ENCODE measurements around the gene ANG.
"Not testable (repeated sequence)": the region's sequence is repeated elsewhere in the genome, so short reads cannot be mapped to it uniquely, and the experiment has no call there.

The ANG gene

DNA sequence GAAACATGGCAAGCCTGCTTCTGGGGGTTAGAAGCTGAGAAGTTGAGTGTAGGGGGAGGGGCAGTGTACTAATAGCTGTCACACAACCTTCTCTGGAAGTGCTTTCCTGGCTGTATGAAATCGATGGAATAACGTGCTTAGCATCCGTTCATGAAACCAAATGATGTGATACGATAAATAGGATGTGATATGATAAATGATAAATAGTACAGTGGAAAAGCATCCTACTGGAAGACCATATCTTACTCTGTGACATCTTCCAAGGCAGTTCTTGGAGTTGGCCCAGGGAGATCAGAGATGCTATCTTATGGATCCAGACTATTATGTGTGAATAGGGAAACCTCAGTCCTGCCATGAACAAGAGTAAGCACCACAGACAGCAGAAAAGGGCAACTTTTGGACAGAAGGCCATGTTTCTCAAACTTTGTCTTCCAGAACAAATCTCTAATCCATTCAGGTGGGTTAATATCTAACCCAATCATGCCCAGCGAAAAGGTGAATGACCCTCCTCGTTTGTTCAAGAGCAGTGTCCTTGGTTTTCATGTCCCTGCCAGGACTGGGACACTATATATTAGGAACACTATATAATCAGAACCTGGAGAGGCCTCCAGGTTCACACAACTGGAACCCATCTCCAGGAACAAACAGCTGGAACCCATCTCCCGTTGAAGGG lies at the start of gene ANG:
TSS of gene ANG (plus strand) at position 598 of the 673 bp plus-strand sequence. CDS start 4,801 bp downstream, outside the sequence.
- DNase-seq = no peak

GRCh38 chr14:20641591-20641990 lies 47.0 kb upstream of the ANG start, which contains the start of gene OR6S1:
Gene OR6S1 (minus strand): TSS chr14:20641691. CDS start chr14:20641691, 0 bp downstream.
- no peak for DNase-seq

DNA sequence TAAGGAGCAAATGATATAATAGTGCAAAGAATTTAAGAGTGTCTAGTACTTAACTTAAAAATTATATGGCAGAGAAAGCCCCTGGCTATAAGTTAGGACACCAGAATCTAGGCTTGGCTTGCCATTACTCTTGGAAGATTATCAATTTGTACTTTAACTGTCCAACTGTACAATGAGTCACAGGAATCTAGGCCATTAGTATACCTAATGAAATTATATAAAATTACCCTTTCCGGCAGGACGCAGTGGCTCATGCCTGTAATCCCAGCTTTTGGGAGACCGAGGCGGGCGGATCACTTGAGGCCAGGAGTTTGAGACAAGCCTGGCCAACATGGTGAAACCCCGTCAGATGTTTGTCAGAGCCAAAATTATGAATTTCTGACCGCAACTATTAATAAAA lies 46.4 kb upstream of the ANG start:
- no peak for DNase-seq

GRCh38 chr14:20642755-20643154 lies 45.8 kb upstream of the ANG start:
- DNase-seq = not testable (repeated sequence)

GRCh38 chr14:20644520-20644919 lies 44.0 kb upstream of the ANG start:
- DNase-seq = no peak

- no peak for DNase-seq
Measured at GRCh38 chr14:20645481-20645880, 43.1 kb upstream of the ANG start.

DNA sequence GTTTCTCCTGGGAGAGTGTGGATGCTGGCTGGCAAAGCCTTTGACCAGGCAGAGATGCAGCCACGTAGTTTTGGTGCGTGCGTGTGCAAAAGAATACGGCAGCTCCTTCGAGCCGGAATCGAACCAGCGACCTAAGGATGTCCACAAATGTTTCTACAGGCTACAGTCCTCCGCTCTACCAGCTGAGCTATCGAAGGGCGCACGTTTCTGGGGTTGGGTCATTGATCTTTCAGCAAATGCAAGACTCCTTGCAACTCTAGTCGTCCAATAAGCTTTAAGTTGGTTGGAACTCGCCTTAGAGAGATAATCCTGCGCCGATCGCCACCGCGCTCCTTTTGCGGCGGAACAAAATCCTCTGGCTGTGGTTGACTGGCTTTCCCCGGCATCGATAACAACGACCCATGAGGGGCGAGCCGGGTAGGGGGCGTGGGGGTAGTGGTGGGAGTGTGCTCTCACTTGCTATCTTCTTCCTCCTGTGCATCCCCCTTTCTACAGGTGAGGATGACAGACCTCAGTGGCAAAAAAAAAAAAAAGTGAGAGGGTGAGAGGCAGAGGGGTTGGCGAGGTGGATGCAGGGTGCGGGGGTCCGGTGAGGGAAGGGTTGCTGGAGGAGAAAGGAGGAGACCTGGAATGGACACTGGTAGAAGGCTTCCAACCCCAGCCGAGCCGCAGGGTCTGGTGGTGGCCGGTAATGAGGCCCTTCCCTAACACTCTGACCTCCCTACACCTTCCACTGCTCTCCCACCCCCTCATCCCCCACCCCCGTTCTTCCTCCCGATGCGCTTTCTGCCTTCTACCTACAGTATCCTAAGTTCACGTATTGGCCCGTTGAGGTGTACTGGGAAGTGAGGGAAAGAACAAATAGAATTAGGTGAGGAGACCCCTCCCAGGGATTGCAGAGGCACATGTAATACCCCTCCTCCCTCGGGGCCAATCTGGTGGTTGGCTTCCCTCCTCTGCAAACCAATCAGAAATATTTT lies 35.3 kb upstream of the ANG start:
- no peak for DNase-seq

DNA sequence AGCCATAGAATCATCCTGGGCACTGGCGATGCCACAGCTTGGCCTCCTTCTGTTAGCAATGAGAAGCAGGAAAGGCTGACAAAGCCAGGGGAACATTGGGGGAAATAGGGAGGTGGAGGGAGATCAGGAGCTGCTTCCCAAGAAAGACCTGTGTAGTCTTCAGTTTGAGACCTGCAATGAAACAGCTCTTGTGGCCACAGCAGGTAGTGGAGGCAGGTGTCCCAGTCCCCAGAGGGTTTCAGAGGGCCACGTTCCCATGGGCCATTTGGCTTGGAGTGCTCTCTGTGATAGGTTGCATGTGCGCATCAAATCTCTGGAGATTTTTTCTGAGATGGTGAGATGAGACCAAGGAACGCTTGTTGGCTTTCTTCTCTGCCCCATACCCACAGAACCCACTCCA lies 32.7 kb upstream of the ANG start:
- DNase-seq = no peak

DNA sequence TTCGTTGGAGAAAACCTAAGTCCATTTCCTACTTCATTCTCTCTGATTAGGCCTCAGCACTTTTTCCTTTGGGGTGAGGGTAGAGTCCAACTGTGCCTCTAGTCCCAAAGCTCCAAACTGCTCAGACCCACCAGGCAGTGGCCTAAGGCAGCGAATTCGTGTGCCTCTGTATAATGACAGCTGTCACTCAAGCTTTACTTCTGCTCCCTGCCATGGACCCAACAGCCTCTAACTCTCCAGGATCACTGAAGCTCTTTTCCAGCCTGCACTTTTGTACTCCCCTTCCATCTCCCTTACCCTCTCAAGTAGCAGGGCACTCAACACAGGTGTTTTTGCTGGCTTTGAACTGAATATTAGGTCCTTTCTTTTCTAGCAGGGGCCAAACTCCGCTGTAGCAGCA lies 32.3 kb upstream of the ANG start:
- no peak for DNase-seq

GRCh38 chr14:20657216-20658211 lies 31.1 kb upstream of the ANG start:
- no peak for DNase-seq

DNA sequence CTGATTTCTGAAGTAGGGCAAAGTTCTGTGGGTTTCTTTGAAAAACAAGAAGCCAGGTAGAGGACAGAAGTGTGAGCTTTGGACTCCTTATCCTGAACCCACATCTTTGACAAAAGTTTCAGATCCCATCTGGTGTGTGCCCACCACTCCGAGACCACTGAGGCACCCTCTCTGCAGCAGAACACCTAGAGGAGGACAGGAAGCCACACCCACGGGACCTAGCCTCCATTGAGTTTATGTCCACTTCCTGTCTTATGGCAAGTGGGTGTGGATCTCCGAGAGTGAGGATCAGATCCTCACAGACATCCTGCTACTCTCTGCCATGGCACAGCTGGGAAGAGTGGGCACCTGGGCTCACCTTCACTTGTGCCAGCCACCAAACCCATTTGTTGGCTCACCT lies 30.3 kb upstream of the ANG start:
- no peak for DNase-seq

DNA sequence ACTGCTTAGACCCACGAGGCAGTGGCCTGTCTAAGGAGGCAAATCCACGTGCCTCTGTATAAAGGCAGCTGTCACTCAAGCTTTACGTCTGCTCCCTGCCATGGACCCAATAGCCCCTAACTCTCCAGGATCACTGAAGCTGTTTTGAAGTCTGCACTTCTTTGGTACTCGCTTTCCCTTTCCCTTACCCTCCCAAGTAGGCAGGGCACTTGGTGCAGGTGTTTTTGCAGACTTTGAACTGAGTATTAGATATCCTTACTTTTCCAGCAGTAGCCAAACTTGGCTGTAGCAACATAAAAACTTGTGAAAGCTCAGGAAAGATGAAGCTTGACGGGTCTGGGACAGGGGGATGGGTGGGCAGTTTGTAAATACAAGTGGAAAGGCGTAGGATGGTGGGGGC lies 29.2 kb upstream of the ANG start:
- DNase-seq = no peak

DNA sequence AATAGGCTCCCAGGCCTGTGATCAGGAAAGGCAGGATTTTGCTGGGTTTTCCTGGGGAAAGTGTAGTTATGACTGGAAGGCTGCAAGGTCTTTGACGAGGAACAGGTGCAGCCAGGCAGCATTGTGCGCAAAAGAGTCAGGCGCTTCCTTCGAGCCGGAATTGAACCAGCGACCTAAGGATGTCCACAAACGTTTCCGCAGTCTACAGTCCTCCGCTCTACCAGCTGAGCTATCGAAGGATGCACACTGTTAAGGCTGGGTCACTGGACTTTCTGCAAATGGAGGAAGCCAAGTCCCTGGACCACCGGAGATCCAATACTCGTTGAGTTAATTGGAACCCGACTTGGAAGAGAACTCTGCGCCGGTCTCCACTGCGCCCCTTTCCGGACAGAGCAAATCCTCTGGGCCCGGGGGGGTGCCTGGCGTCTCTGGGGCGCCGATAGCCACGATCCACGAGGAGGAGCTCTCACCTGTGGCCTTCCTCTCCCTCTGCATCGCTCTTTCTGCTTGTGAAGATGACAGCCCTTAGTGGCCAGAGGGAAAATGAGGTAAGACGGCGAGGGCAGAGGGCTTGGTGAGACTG lies 28.7 kb upstream of the ANG start:
- DNase-seq = no peak

- DNase-seq = no peak
Measured at GRCh38 chr14:20661197-20661596, 27.4 kb upstream of the ANG start.

DNA sequence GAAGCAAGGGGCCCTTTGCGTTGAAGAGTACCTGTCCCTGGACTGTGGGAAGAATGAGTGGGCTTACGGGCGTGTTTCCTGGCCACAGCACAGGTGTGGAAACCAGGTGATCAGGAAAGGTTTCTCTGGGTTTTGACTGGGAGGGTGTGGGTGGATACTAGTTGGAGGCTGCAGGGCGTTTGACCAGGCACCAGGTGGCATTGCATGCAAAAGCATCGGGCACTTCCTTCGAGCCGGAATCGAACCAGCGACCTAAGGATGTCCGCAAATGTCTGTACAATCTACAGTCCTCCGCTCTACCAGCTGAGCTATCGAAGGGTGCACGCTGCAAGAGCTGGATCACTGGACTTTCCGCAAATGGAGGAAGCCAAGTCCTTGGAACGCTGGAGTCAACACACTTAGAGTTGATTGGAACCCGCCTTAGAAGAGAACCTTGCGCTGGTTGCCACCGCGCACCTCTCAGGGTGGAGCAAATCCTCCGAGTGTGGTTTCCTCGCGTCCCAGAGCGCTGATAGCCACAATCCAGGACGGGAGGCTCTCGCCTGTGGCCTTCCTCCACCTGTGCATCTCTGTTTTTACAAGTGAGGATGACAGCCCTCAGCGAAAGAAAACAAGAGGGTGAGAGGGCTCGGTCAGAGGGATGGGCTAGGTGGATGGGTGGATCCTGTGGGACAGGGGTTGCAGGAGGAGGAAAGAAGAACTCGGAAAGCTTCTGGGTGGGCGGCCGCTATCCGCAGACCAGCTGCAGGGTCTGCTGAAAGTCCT lies 25.4 kb upstream of the ANG start:
- DNase-seq = peak; percentile 84 to 85

DNA sequence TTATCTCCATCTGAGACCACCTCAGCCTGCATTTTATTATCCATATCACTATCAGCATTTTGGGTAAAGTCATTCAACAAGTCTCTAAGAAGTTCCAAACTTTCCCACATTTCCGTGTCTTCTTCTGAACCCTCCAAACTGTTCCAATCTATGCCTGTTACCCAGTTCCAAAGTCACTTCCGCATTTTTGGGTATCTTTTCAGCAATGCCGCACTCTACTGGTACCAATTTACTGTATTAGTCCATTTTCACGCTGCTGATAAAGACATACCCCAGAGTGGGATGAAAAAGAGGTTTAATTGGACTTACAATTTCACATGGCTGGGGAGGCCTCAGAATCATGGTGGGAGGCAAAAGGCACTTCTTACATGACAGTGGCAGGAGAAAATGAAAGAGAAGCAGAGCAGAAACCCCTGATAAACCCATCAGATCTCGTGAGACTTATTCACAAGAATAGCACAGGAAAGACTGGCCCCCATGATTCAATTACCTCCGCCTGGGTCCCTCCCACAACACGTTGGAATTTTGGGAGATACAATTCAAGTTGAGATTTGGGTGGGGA lies 22.1 kb upstream of the ANG start:
- DNase-seq = not testable (repeated sequence)

GRCh38 chr14:20667957-20668356 lies 20.6 kb upstream of the ANG start:
- no peak for DNase-seq

GRCh38 chr14:20668969-20669368 lies 19.6 kb upstream of the ANG start:
- DNase-seq = no peak

DNA sequence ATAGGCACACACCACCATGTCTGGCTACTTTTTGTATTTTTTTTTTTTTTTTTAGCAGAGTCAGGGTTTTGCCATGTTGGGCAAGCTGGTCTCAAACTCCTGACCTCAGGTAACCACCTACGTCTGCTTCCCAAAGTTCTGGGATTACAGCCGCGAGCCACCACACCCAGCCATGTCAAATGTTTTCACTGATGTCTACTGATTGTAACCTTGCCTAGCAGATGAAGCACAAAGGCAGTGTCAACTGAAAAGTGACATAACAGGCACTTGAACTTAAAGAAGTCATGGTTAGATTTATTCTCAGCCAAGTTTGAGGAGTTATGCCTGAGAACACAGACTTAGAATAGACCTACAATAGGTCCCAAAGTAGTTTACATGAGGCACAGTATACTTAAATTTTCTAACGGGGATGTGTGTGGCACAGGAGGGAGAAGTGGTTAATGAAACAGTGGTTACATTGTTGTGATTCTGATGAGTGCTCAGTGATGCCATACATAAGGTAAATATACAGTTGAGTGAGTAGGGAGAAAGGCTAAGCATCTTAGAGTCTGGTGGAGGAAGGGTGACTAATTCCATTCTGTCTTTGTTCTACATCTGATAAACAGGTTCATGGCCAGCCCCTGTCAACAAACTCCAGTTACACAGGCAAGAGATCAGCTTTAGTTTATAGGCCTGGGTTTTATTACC lies 16.8 kb upstream of the ANG start:
- DNase-seq = no peak

DNA sequence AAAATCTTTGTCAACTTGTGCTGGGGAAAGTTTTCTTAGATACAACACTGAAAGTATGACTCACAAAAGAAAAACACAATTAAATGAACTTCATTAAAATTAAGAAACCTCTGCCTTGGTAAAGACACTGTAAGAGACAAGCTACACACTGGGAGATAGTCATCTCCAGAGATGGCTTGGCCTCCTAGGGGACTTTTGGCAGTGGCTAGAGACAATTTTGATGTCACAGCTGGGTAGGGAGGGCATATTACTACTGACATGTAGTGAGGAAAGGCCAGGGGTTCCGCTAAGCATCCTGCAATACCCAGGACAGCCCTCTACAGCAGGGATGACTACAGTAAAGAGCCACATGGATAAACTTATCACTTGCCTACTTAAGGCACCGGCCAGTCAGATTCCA lies 12.9 kb upstream of the ANG start:
- DNase-seq = no peak

DNA sequence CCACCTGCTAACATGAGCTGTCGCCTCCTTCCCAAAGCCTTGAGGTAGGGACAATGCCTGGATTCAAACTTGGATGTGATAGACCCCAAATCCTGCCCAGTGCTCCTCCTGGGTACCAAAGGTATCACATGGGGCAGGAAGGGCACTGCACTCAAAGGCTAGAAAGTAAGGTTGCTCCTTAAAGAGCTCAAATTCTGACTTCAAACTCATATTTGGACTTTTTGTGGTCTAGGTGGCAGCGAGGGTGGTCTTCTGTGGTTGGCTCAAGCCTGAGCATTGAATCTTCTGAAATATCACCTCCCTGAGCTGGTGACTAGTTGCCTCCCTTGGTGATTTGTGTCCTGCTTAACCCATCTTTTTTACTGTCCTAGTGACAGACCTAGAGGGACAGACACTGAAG lies 12.5 kb upstream of the ANG start:
- no peak for DNase-seq

Data from Kasumi-1 (cell line).